ENCODE results near the gene GAS2L2.
"Not testable (repeated sequence)": the region's sequence is repeated elsewhere in the genome, so short reads cannot be mapped to it uniquely, and the experiment has no call there.

GAS2L2 gene

GRCh38 chr17:35773129-35773528 is 20.1 kb upstream of the GAS2L2 start:
- DNase-seq, result no peak

GRCh38 chr17:35769895-35770486 is 17.0 kb upstream of the GAS2L2 start:
- DNase-seq, result no peak

- no peak for DNase-seq
These were observed 15.8 kb upstream of the GAS2L2 start for GRCh38 chr17:35768797-35769196.

GRCh38 chr17:35766903-35767510 is 14.0 kb upstream of the GAS2L2 start:
- DNase-seq, result peak; percentile 13

GRCh38 chr17:35766489-35766877 is 13.4 kb upstream of the GAS2L2 start:
- no peak for DNase-seq

- DNase-seq, result no peak
These were observed 12.9 kb upstream of the GAS2L2 start for GRCh38 chr17:35765756-35766488.

- DNase-seq, result no peak
These were observed 12.2 kb upstream of the GAS2L2 start for GRCh38 chr17:35765086-35765710.

- peak; percentile 80 for DNase-seq
These were observed 11.3 kb upstream of the GAS2L2 start for GRCh38 chr17:35764123-35764991.

- no peak for DNase-seq
These were observed 10.7 kb upstream of the GAS2L2 start for GRCh38 chr17:35763767-35764122.

GRCh38 chr17:35761601-35762000 is 8.6 kb upstream of the GAS2L2 start:
- DNase-seq, result no peak

GRCh38 chr17:35760587-35760986 is 7.5 kb upstream of the GAS2L2 start, which contains the start of gene C17orf50:
TSS of gene C17orf50 (plus strand) at chr17:35760887. CDS start at chr17:35760942, 55 bp downstream.
- no peak for DNase-seq

- no peak for DNase-seq
These were observed 4.2 kb upstream of the GAS2L2 start for GRCh38 chr17:35757243-35757642.

- no peak for DNase-seq
These were observed 568 bp downstream of the GAS2L2 start for GRCh38 chr17:35752471-35752870.

- not testable (repeated sequence) for DNase-seq
These were observed 1.5 kb downstream of the GAS2L2 start for GRCh38 chr17:35751541-35751940.

GRCh38 chr17:35750526-35751395 is 2.3 kb downstream of the GAS2L2 start:
- no peak for DNase-seq

GRCh38 chr17:35749560-35750412 is 3.3 kb downstream of the GAS2L2 start:
- DNase-seq, result no peak

- no peak for DNase-seq
These were observed 4.1 kb downstream of the GAS2L2 start for GRCh38 chr17:35748979-35749378.

GRCh38 chr17:35748341-35748841 is 4.6 kb downstream of the GAS2L2 start:
- no peak for DNase-seq

- peak; percentile 72 for DNase-seq
These were observed 5.5 kb downstream of the GAS2L2 start for GRCh38 chr17:35747540-35748017.

- DNase-seq, result no peak
These were observed 7.2 kb downstream of the GAS2L2 start for GRCh38 chr17:35745749-35746320.
